GM12878 (cell line): ENCODE data around the gene THSD4. TPM values are rescaled to one million over a fixed set of nuclear protein-coding genes. Genes with fewer than 3 reads are reported as not detected.

Source experiments
- ATAC-seq: fragments of 200-7000 bp; cut with Tn5 transposase; 3 replicates; pipeline ENCODE4 v1.9.1; 2020; ENCODE audit warnings: mild to moderate bottlenecking, moderate library complexity
- BruUV-seq: library from RNA; stranded (reverse); fragments of 400-500 nt; replicated peaks from 2 replicates; lab custom pipeline; 2021; lab: Mats Ljungman, UMichigan
- CTCF ChIA-PET: fragments of 300-600 bp; sonication (Branson Sonifier 250); formaldehyde crosslinking; extraction: SDS; loops from one replicate; lab custom pipeline; 2021; ENCODE audit warnings: inconsistent platforms; lab: Yijun Ruan, JAX
- POLR2A ChIA-PET: fragments of 350-600 bp; formaldehyde crosslinking; extraction: SDS; loops from one replicate; lab custom pipeline; 2021; ENCODE audit warnings: inconsistent platforms; lab: Charles Lee
- RAD21 ChIA-PET: fragments of 300-600 bp; sonication (Branson Sonifier 250); formaldehyde crosslinking; loops from one replicate; lab custom pipeline; 2023; ENCODE audit warnings: antibody characterized with exemption; ENCODE audit not compliant: unreplicated experiment; lab: Charles Lee
- SMC1A ChIA-PET: fragments of 300-600 bp; sonication (Branson Sonifier 250); formaldehyde crosslinking; loops from one replicate; lab custom pipeline; 2023; ENCODE audit not compliant: unreplicated experiment, uncharacterized antibody; lab: Charles Lee
- DNase-seq: peaks from one replicate; pipeline ENCODE4 v3.0.0-alpha.2; 2011; ENCODE audit warnings: low read depth, low spot score
- FAIRE-seq: peaks from 3 replicates; lab custom pipeline; 2011; peaks lifted over from hg19 to GRCh38; lab: Jason Lieb, UNC
- H2AFZ ChIP-seq: 2 replicates; pipeline ENCODE4 v1.6.0; 2011; ENCODE audit warnings: low read depth, low read length, control low read depth; ENCODE audit not compliant: control insufficient read depth
- H3K27ac ChIP-seq: 2 replicates; pipeline ENCODE4 v1.5.1; 2011; ENCODE audit warnings: control low read depth; ENCODE audit not compliant: control insufficient read depth, insufficient read depth
- H3K27me3 ChIP-seq, 2 experiments: replicated peaks in 1 of 2; 2 replicates each; pipeline versions ENCODE4 v1.6.0 to v1.6.1; 2011; ENCODE audit warnings: low read length in 1 of 2; ENCODE audit not compliant: control insufficient read depth in 2 of 2, insufficient read depth in 2 of 2
- H3K36me3 ChIP-seq, 2 experiments: 2 replicates each; pipeline ENCODE4 v1.5.1; 2011; ENCODE audit warnings: low read length in 1 of 2; ENCODE audit not compliant: control insufficient read depth in 2 of 2, insufficient read depth in 2 of 2
- H3K4me1 ChIP-seq: 2 replicates; pipeline ENCODE4 v1.6.1; 2011; ENCODE audit warnings: mild to moderate bottlenecking, low read length, moderate library complexity, mixed read lengths; ENCODE audit not compliant: control insufficient read depth, insufficient read depth
- H3K4me2 ChIP-seq: 2 replicates; pipeline ENCODE4 v1.6.0; 2011; ENCODE audit warnings: control low read depth; ENCODE audit not compliant: control insufficient read depth, insufficient read depth
- H3K4me3 ChIP-seq: fragments of 200-600 bp; sonication (generic); 2 replicates; pipeline ENCODE4 v1.5.1; 2016
- H3K79me2 ChIP-seq: 2 replicates; pipeline ENCODE4 v1.6.0; 2011; ENCODE audit warnings: low read length; ENCODE audit not compliant: control insufficient read depth, insufficient read depth
- H3K9ac ChIP-seq: 2 replicates; pipeline ENCODE4 v1.8.0; 2011; ENCODE audit warnings: low read length, control low read depth, mixed read lengths; ENCODE audit not compliant: control insufficient read depth, insufficient read depth
- H3K9me3 ChIP-seq: replicated peaks from 3 replicates; pipeline ENCODE4 v1.5.1; 2011; ENCODE audit warnings: mild to moderate bottlenecking, low read length; ENCODE audit not compliant: control insufficient read depth, insufficient read depth
- H4K20me1 ChIP-seq: 2 replicates; pipeline ENCODE4 v1.6.0; 2011; ENCODE audit not compliant: control insufficient read depth, insufficient read depth
- CBFB ChIP-seq: IDR thresholded peaks from 2 replicates; pipeline ENCODE4 v1.6.1; 2016; ENCODE audit warnings: antibody characterized with exemption, low read depth
- HDAC2 ChIP-seq: fragments of 200-600 bp; sonication (generic); IDR thresholded peaks from 2 replicates; pipeline ENCODE4 v1.6.1; 2017
- HDGF ChIP-seq: fragments of 450-650 bp; IDR thresholded peaks from 2 replicates; pipeline ENCODE4 v1.6.1; 2016; ENCODE audit warnings: antibody characterized with exemption
- NFIC ChIP-seq: IDR thresholded peaks from 2 replicates; pipeline ENCODE4 v1.6.1; 2012; ENCODE audit warnings: low read depth, mild to moderate bottlenecking, inconsistent platforms, low read length, moderate library complexity
- WGBS: methylation state at CpG from one replicate; pipeline ENCODE4 v1.1.6; 2016; ENCODE audit warnings: low lambda C conversion rate; ENCODE audit not compliant: insufficient replicate concordance, insufficient coverage; ENCODE audit errors: missing lambda C conversion rate; 5-methylcytosine and 5-hydroxymethylcytosine counted together
- in situ Hi-C: fragments of 300-500 bp; cut with MboI; formaldehyde crosslinking; loops from 9 replicates; pipeline ENCODE4 v1.14.3; 2018; ENCODE audit warnings: mixed read lengths
- intact Hi-C: fragments of 100-400 bp; cut with micrococcal nuclease; formaldehyde crosslinking; loops from one replicate; pipeline ENCODE4 v1.14.2; 2022; ENCODE audit not compliant: unreplicated experiment
- polyA plus RNA-seq, 11 experiments: library from polyadenylated mRNA; depleted of rRNA in 4 of 11; unstranded in 6 of 11; stranded (reverse) in 5 of 11; fragments of >200 nt; fragmentation: Nextera tagmentation in 4 of 11; fragmentation: Illumina TruSeq in 1 of 11; extraction: Ambion mirVana in 4 of 11; extraction: Trizol in 1 of 11; gene quantifications; 1 replicate in 1 of 11; 2 replicates in 10 of 11; pipeline versions ENCODE4 v1.2.1 to v1.2.3, GENCODE V29; 2011 to 2016; ENCODE audit warnings: inconsistent platforms in 2 of 11, missing spikeins in 2 of 11, low read depth in 1 of 11
- total RNA-seq, 4 experiments: library from RNA; depleted of rRNA in 3 of 4; stranded (reverse); fragments of >200 nt in 3 of 4; fragmentation: Illumina TruSeq in 1 of 4; extraction: Trizol in 1 of 4; gene quantifications; 2 replicates each; pipeline versions ENCODE4 v1.2.1 to v1.2.3, GENCODE V29; 2013 to 2021
- TF ChIP-seq, protein P1 (sequence below): IDR thresholded peaks from 2 replicates; pipeline ENCODE4 v1.6.1; 2011; ENCODE audit warnings: low read depth, low read length, improper control_type of control experiment, borderline replicate concordance
- TF ChIP-seq, protein P2 (sequence below): fragments of 450-650 bp; IDR thresholded peaks from 2 replicates; pipeline ENCODE4 v1.6.1; 2017; ENCODE audit warnings: mild to moderate bottlenecking, moderate library complexity
- TF ChIP-seq, protein P3 (sequence below): fragments of 450-650 bp; IDR thresholded peaks from 2 replicates; pipeline ENCODE4 v1.6.1; 2018; ENCODE audit warnings: mild to moderate bottlenecking, low read depth, moderate library complexity; ENCODE audit not compliant: partially characterized antibody
- TF ChIP-seq, protein P4 (sequence below): IDR thresholded peaks from 2 replicates; pipeline ENCODE4 v1.6.1; 2011; ENCODE audit warnings: borderline replicate concordance, low read depth, mild to moderate bottlenecking, moderate library complexity, mixed read lengths, low read length; ENCODE audit not compliant: insufficient read depth; ENCODE audit errors: extremely low read length

Gene THSD4
- total and polyA plus RNA-seq, 10 of the 15 experiments (the other 5 are each of a cell fraction or from before 2014, with no cell fraction given) = 0.04 to 0.13 (median 0.05) TPM; not detected in 7

DNA sequence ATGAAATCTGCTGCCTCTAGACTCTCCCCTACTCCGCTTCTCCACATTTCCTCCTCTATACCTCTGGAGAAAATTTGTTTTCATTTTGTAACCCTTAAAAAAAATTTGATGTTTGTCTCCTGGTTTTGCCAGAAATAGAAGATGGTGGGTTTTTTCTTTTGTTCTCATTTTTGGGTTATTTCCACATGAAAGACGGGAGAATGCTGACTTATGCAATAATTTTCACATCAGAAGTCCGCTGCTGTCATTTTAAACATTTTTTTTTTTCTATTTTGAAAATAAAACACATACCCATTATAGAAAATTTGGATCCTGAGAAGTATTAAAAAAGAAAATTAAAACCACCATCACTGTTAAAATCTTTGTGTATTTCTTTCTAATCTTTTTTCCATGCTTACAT is 374.3 kb downstream of the THSD4 start:
- Histone ChIP-seq H2AFZ (no peak overlapping the region), H3K9me3 (no peaks in the 10 kb centered on the region; the same call in 1 of the 3 replicates), H3K4me3 (no peak overlapping the region), H3K27ac (no peak overlapping the region), H3K9ac (no peak overlapping the region), H3K36me3 (no peaks in the 10 kb centered on the region), H4K20me1 (no peaks in the 10 kb centered on the region), H3K4me2 (no peak overlapping the region), H3K27me3 (peaks cover 0 to 3% of the 10 kb centered on the region in 2 experiments; a peak in 1 of 4 replicates), H3K4me1 (no peaks in the 10 kb centered on the region; the same call in 1 of the 2 replicates), H3K79me2 (no peaks in the 10 kb centered on the region)
- no peak for ATAC-seq
- TF ChIP-seq, protein P1, sequence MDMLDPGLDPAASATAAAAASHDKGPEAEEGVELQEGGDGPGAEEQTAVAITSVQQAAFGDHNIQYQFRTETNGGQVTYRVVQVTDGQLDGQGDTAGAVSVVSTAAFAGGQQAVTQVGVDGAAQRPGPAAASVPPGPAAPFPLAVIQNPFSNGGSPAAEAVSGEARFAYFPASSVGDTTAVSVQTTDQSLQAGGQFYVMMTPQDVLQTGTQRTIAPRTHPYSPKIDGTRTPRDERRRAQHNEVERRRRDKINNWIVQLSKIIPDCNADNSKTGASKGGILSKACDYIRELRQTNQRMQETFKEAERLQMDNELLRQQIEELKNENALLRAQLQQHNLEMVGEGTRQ = no peak
- TF ChIP-seq CBFB = no peak
- TF ChIP-seq HDGF = no peak
- TF ChIP-seq, protein P2, sequence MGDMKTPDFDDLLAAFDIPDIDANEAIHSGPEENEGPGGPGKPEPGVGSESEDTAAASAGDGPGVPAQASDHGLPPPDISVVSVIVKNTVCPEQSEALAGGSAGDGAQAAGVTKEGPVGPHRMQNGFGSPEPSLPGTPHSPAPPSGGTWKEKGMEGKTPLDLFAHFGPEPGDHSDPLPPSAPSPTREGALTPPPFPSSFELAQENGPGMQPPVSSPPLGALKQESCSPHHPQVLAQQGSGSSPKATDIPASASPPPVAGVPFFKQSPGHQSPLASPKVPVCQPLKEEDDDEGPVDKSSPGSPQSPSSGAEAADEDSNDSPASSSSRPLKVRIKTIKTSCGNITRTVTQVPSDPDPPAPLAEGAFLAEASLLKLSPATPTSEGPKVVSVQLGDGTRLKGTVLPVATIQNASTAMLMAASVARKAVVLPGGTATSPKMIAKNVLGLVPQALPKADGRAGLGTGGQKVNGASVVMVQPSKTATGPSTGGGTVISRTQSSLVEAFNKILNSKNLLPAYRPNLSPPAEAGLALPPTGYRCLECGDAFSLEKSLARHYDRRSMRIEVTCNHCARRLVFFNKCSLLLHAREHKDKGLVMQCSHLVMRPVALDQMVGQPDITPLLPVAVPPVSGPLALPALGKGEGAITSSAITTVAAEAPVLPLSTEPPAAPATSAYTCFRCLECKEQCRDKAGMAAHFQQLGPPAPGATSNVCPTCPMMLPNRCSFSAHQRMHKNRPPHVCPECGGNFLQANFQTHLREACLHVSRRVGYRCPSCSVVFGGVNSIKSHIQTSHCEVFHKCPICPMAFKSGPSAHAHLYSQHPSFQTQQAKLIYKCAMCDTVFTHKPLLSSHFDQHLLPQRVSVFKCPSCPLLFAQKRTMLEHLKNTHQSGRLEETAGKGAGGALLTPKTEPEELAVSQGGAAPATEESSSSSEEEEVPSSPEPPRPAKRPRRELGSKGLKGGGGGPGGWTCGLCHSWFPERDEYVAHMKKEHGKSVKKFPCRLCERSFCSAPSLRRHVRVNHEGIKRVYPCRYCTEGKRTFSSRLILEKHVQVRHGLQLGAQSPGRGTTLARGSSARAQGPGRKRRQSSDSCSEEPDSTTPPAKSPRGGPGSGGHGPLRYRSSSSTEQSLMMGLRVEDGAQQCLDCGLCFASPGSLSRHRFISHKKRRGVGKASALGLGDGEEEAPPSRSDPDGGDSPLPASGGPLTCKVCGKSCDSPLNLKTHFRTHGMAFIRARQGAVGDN = no peak
- TF ChIP-seq, protein P3, sequence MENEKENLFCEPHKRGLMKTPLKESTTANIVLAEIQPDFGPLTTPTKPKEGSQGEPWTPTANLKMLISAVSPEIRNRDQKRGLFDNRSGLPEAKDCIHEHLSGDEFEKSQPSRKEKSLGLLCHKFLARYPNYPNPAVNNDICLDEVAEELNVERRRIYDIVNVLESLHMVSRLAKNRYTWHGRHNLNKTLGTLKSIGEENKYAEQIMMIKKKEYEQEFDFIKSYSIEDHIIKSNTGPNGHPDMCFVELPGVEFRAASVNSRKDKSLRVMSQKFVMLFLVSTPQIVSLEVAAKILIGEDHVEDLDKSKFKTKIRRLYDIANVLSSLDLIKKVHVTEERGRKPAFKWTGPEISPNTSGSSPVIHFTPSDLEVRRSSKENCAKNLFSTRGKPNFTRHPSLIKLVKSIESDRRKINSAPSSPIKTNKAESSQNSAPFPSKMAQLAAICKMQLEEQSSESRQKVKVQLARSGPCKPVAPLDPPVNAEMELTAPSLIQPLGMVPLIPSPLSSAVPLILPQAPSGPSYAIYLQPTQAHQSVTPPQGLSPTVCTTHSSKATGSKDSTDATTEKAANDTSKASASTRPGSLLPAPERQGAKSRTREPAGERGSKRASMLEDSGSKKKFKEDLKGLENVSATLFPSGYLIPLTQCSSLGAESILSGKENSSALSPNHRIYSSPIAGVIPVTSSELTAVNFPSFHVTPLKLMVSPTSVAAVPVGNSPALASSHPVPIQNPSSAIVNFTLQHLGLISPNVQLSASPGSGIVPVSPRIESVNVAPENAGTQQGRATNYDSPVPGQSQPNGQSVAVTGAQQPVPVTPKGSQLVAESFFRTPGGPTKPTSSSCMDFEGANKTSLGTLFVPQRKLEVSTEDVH = no peak
- TF ChIP-seq, protein P4, sequence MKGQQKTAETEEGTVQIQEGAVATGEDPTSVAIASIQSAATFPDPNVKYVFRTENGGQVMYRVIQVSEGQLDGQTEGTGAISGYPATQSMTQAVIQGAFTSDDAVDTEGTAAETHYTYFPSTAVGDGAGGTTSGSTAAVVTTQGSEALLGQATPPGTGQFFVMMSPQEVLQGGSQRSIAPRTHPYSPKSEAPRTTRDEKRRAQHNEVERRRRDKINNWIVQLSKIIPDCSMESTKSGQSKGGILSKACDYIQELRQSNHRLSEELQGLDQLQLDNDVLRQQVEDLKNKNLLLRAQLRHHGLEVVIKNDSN = no peak
- no peak for TF ChIP-seq HDAC2
- TF ChIP-seq NFIC = no peak
- POLR2A ChIA-PET = no interaction called here
- RAD21 ChIA-PET = no interaction called here
- CTCF ChIA-PET = no interaction called here
- no peak for FAIRE-seq
- BruUV-seq = no TSS peak
- 23% methylated on average over 3 of the region's 3 CpGs for WGBS
- in situ Hi-C loops = no loop called here
- DNase-seq = no peak
- intact Hi-C loops = no loop called here
- SMC1A ChIA-PET = no interaction called here
